22Rv1 (cell line): Measurements from ENCODE around the gene UPF1.
"Not testable (repeated sequence)": the region's sequence is repeated elsewhere in the genome, so short reads cannot be mapped to it uniquely, and the experiment has no call there.

Source experiments
- H3K27ac ChIP-seq: fragments of 450-650 bp; 2 replicates; pipeline ENCODE4 v1.5.1; 2017
- CTCF ChIP-seq: fragments of 450-650 bp; IDR thresholded peaks from 2 replicates; pipeline ENCODE4 v1.5.1; 2017; ENCODE audit warnings: mild to moderate bottlenecking
- ZFX ChIP-seq: fragments of 450-650 bp; IDR thresholded peaks from 2 replicates; pipeline ENCODE4 v1.6.1; 2017; ENCODE audit warnings: antibody characterized with exemption, borderline replicate concordance

UPF1 gene

GRCh38 chr19:18898607-18899408, 67.0 kb downstream of the UPF1 start:
- TF ChIP-seq ZFX (no peak), CTCF (no peak)
- no peak overlapping the region for H3K27ac ChIP-seq

- H3K27ac ChIP-seq, result no peak overlapping the region
- no peak for TF ChIP-seq ZFX
- TF ChIP-seq CTCF, result no peak
Observed at GRCh38 chr19:18899624-18900560, 68.1 kb downstream of the UPF1 start.

GRCh38 chr19:18900700-18901481, 69.1 kb downstream of the UPF1 start:
- TF ChIP-seq ZFX, result no peak
- no peak for TF ChIP-seq CTCF
- no peak overlapping the region for H3K27ac ChIP-seq

GRCh38 chr19:18901491-18901890, 69.7 kb downstream of the UPF1 start:
- no peak overlapping the region for H3K27ac ChIP-seq
- TF ChIP-seq ZFX (no peak), CTCF (no peak)

GRCh38 chr19:18902519-18902918, 70.8 kb downstream of the UPF1 start:
- not testable (repeated sequence) for H3K27ac ChIP-seq

- TF ChIP-seq ZFX, result no peak
- TF ChIP-seq CTCF, result no peak
Observed at GRCh38 chr19:18903156-18904037, 71.6 kb downstream of the UPF1 start.

More at GRCh38 chr19:18903156-18904037, 71.6 kb downstream of the UPF1 start:
- H3K27ac ChIP-seq, result no peak overlapping the region
